ENCODE measurements around the gene ADGRL3. TPM values are rescaled to one million over a fixed set of nuclear protein-coding genes. Genes with fewer than 3 reads are reported as not detected.

ADGRL3 gene
- under 0.01 TPM in 1 of 2 replicates, not detected in the other for total RNA-seq

GRCh38 chr4:61200187-61200915 lies at the start of gene ADGRL3:
TSS of gene ADGRL3 (plus strand) at chr4:61200326.

